HK-2 (cell line): ENCODE results near the gene UBE2L6.
A peak's percentile ranks its signal among the peaks of the same experiment; 100 is the strongest.
"Not testable (repeated sequence)": the region's sequence is repeated elsewhere in the genome, so short reads cannot be mapped to it uniquely, and the experiment has no call there.

Source experiments
- DNase-seq: peaks from one replicate; pipeline ENCODE4 v3.0.0-alpha.2; 2018; ENCODE audit not compliant: unreplicated experiment

The UBE2L6 gene

DNA sequence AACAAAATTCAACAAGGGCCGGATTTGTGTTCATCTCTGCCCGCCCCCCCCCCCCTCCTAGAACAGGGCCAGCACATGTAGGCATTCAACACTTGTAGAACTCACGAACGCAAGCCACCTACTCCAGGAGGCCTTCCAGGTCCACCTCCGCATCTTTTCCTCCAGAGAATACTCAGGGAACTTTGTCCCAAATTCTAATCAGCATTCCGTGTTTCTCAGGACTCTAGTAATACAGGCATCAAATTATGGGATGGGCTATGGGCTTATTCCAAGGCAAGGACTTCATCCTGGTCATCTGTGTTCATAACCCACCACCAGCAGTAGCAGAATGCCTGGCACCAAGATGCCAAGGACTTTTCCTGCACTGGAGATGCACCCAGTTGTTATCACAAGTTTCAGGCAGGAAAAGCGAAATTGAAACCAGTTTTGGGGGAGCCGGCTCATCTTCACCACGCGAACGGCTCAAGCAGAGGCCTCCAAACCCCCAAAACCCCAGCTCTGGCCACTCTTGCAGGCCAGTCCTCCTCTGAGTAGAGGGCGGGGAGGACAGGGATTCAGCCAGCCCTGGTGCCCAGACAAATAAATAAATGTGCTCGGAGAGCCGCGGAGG, 462 bp downstream of the UBE2L6 start:
- no peak for DNase-seq

DNA sequence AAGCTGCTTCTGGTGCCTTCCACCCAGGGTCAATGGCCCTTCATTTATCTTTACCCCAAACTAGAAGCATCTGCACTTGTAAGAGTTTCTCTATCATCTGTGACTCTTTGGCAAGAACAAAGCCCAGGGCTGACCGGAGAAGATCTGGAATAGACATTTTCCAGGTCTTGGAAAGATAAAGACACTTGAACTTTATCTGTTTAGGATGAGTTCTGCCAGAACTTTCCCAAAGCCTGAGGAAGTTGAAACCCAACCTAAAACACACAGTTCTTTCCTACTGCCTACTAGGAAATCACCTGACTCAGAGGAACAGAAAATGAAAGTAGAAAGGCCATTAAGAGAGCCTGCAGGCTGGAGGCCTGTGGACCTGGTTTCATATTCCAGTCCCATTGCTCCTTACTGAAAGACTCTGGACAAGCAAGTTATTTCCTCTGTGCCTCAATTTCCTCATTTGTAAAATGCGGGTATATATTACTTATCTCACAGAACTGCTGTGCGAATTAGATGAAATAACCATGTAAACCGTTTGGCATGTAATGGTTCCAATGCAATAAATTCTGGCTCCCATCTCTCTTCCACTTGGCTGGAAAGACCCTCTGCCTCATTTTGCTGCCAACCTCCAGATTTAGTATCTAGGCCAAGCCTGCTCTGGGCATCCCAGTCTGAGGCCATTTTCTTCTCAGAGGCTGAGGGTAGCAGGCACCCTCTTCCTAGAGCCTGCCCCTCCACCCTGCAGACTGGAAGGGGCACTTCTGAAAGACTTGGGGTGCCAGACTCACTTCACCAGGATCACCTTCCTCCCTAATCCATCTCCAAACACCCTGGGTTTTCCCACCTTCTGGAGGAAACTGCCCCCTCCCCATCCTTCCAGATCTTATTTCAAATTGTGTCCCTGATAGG, 1.2 kb downstream of the UBE2L6 start:
- DNase-seq, result no peak

DNA sequence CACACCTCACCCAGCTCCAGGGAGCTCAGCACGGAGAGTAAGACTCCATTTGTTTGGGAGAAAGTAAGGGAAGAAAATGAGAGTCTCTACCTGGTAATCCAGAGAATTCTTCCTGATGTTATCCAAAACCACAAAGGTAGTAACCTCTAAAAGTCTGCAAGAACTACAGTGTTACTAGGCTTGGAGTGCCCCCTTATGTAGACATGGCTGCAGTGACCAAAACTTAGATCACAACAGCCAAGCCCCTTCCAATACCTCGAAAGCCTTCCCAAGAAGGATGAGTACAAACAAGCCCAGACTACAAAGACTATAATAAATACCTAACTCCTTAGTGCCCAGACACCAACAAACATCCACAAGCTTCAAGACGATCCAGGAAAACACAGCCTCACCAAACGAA, 4.9 kb downstream of the UBE2L6 start:
- no peak for DNase-seq

- DNase-seq, result no peak
These were observed 7.3 kb downstream of the UBE2L6 start for GRCh38 chr11:57560146-57560545.

GRCh38 chr11:57556041-57556440, 11.4 kb downstream of the UBE2L6 start:
- no peak for DNase-seq

DNA sequence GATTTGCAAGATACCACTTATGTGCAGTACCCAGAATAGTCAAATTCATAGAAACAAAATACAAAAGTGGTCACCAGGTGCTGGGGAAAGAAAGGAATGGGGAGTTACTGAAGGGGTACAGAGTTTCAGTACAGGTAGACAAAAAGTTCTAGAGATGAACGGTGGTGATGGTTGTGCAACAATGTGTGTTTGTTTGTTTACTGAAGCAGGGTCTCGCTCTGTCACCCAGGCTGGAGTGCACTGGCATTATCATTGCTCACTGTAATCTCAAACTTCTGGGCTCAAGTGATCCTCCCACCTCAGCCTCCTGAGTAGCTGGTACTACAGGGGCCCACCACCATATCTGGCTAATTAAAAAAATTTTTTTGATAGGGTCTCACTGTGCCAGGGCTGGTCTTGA, 12.1 kb downstream of the UBE2L6 start:
- no peak for DNase-seq

DNA sequence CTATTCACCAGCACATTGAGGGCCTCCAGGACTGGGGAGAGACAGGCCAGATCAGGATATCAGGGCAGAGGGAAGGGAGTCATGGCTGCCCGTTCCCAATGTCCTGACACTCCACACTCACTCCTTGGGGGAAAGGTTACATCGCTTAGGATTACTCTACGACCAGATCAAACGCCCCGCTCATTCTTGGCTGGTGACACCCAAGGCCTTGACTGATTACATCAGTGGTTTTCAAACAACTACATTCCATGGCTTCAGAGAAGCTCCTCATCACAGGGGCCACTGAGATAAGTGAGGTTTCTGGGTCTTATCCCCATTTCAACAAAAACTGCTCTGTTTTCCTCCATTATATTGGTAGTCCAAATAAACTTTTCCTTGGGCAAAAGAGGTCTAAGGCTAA, 15.0 kb downstream of the UBE2L6 start:
- no peak for DNase-seq

GRCh38 chr11:57551941-57552340, 15.5 kb downstream of the UBE2L6 start:
- DNase-seq, result no peak

DNA sequence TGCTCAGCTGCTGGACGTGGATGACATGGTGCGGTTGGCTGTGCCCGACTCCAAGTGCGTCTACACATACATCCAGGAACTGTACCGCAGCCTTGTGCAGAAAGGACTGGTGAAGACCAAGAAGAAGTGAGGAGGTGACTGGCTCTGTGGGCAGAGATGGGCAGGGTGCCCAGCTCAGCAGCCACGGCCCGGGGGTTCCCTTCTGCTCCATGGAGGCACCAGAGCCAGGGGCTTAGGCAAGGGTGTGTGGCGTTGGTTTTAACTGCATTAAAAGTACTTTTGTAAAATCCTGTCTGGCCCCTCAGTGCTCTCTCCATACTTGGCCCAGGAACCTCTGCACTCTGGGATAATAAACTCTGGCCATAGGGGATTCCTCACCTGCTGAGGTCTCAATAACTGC, 17.5 kb downstream of the UBE2L6 start:
- no peak for DNase-seq

- no peak for DNase-seq
These were observed 19.6 kb downstream of the UBE2L6 start for GRCh38 chr11:57547854-57548377.

DNA sequence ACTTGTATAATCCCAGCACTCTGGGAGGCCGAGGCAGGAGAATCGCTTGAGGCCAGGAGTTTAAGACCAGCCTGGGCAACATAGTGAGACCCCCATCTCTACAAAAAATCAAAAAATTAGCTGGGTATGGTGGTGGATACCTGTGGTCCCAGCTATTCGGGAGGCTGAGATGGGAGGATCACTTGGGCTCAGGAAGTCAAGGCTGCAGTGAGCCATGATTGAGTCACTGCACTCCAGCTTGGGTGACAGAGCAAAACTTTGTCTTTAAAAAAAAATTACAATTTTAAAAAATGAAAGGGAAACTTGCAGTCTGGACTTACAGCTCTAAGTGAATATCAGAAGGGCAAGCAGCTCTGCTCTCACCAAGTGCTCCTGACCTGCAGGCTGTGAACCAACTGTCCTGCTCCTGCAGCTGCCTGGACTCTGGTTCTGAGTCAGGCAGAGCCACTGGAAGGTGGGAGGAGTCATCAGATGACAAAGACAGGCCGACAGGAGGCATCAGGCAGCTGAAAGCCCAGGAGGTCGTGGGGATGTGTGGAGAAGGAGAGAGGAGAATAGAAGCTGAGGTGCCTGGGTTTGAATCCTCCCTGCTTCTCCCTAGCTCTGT, 20.5 kb downstream of the UBE2L6 start:
- DNase-seq, result peak; percentile 24

- DNase-seq, result no peak
These were observed 21.0 kb downstream of the UBE2L6 start for GRCh38 chr11:57546451-57546850.

- DNase-seq, result no peak
These were observed 21.6 kb downstream of the UBE2L6 start for GRCh38 chr11:57545883-57546282.

DNA sequence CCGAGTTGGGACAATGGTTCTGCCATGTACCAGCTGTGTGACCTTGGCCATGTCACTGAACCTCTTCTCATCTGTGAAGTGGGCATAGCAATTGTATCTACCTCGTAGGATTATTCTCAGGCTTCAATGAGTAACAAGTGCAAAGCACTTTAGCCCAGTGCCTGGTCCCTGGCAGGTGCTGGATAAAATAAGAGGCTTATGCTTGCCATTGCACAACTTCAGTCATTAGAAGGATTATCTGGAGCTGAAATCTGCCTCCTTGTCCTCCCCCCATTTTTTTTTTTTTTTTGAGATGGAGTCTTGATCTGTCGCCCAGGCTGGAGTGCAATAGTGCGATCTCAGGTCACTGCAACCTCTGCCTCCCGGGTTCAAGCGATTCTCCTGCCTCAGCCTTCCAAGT, 22.9 kb downstream of the UBE2L6 start:
- DNase-seq, result no peak

DNA sequence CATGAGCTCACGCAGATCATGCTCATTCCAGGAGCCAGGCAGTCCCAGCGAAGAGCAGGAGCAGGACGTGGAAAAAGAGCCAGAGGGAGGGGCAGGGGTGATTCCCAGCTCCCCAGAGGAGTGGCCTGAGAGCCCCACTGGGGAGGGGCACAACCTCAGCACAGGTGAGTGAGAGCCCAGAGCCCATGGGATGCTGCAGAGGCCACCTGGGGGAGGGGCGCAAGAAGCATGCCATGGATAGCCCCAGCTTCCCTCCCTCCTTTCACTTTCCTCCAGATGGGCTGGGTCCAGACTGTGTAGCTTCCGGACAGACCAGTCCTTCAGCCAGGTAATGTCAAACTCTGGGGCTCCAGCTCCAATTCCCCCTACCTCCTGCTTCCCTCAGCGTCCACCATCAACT, 23.9 kb downstream of the UBE2L6 start:
- no peak for DNase-seq

DNA sequence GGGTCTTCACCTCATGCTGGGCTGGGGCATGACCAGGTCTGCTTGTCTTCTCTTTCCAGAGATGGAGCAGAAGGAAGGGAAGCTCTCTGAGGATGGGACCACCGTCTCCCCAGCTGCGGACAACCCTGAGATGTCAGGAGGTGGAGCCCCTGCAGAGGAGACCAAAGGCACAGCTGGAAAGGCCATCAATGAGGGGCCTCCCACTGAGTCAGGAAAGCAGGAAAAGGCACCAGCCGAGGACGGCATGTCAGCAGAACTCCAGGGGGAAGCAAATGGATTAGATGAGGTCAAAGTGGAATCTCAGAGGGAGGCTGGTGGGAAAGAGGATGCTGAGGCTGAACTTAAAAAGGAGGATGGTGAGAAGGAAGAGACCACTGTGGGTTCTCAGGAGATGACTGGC, 24.9 kb downstream of the UBE2L6 start:
- no peak for DNase-seq

GRCh38 chr11:57541169-57541568, 26.3 kb downstream of the UBE2L6 start:
- DNase-seq, result no peak

GRCh38 chr11:57539342-57539741, 28.1 kb downstream of the UBE2L6 start:
- DNase-seq, result no peak

GRCh38 chr11:57536947-57537619, 30.4 kb downstream of the UBE2L6 start, which contains the start of gene SMTNL1:
Gene SMTNL1 (plus strand): TSS chr11:57537595. CDS start chr11:57542643, 5,048 bp downstream.
- DNase-seq, result no peak

DNA sequence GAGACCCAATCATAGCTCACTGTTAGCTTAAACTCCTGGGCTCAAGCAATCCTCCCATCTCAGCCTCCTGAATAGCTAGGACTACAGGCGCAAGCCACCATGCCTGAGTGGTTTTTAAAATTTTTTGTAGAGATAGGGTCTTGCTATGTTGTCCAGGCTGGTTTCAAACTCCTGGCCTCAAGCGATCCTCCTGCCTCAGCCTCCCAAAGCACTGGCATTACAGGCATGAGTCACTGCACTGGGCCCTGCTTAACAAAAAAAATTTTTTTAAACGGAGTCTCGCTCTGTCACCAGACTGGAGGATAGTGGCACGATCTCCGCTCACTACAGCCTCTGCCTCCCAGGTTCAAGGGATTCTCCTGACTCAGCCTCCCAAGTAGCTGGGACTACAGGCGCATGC, 33.0 kb downstream of the UBE2L6 start:
- DNase-seq, result not testable (repeated sequence)

DNA sequence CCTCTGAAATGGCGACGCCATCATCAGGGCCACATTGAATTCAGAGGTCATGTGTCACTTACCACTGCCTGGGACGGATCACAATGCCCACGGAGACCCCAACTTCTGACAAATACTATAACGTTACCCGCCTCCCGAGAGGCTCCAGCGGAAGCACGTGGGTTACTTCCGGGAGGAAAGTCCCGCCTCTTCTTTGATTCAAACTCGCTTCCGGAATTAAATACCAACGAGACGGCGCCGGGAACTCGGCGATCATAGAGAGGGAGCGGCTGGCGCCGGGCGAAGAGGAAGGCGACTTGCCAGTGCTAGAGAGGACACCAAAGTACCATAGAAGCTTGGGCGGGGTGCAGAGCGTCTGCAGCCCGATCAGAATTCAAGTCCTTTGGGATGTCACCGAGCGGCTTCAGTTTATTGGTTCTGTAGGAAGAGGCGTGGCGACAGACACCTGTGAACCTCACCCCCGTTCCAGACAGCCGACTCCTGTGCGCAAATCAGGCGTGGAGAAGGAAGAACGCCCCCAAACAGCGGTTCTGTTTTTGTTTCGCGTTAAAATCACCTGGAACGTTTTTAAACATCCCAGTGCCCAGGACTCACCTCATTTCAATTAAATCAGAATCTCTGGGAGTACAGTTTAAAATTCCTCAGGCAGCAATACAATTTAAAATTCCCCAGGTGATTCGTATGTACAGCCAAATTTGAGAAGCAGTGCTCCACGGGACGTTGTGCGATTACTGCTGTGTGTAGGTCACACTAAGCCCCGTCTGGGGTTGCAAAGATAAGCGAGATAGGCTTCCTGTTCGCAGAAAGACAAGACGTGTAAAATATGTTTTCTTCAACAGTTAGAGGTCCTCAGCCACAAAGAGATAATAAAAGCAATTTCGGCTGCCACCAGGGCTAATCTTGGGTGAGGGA, 36.6 kb downstream of the UBE2L6 start, which contains the start of gene TIMM10:
Gene TIMM10, minus strand, starts transcription at position 159 of the 912 bp plus-strand sequence. CDS start 565 bp downstream, outside the sequence.
- peak; percentile 89 for DNase-seq
